Measurements from ENCODE around the gene KCP.
"Not testable (repeated sequence)": the region's sequence is repeated elsewhere in the genome, so short reads cannot be mapped to it uniquely, and the experiment has no call there.

Gene KCP

DNA sequence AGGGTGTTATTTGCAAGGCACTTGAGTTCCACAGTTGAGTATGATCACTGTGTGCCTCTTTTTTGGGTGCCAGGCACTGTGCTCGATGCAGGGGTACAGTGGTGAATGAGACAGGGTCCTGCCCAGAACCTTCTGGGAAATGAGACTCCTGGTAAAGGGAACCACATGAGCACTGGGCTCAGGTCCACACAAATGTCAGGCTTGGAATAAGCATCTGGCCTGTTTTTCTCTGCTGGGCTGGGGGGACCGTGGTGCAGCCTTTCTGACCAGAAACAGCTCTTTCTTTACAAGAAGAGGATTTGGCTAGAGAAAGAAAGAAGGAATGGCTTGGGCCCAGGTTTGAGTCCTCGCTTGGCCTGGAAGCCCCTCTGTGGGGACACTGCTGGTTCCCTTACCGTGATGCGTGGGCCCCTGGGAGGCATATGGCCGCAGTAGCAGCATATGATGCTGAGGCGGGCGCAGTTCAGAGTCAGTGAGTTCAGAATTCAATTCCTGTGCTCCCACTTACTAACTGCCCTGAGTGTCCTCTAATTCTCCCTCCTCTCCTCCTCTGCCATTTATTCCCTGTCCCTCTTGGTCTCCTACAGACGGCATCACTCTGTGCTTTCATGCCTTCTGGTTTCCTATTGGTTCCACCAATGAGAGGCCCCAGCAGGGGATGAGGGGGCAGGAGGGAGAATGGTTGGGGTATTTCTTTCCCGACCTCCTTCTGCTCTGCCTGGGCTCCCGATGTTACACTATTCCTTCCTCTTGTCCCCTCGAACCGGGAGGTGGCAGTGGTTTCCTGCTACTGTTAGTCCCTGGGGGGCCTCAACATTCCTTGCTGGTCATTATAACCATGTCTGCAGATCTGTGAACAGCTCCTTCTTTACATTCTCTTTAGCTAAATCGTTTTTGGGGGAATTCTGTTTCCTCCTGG, 9.6 kb upstream of the KCP start:
- no peak for DNase-seq

DNA sequence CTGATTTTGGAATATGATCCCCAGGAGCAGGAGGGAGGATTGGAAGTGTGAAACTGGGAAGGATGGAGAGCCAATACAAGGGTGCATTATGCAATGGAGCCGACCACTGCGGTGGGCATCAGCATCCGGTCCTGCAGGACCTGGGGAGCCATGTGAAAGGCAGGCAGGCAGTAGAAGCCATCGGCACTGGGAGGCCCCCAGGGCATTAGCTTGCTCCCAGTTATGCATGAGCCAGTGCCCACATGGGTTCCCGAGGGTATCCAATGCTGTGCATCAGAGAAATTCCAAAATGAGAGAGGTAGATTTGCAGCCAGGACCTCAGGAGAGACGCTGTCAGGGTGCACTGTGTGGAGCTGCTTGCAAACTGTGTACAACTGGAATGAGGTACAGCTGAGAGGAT, 8.7 kb upstream of the KCP start:
- DNase-seq, result no peak

DNA sequence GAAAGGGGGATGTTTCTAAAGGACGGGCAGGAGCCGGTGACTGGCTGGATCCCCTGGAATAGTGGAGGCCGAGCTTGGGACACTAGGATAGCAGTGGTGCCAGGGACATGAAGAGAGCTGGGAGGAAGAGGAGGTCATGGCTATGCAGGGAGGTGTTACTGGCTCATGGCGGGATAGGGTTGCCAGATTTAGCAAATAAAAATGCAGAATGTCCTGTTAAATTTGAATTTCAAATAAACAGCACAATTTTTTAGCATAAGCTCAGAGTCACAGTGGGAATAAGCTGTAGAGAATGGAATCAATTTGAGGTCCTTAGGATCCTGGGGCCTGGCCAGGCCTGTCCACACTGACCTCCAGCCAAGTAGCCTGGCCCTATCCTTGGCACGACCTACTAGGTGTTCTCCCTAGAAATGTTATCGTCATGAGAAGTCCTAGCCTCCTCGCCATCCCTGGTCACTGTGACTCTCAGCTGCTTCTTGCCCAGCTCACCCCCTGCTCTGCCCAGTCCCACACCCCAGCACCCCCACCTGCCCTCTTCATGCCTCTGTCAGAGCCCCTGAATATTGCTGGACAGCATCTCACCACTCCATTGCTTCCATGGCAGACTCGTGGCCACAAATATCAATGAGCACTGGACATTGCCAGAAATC, 7.6 kb upstream of the KCP start:
- DNase-seq, result no peak

DNA sequence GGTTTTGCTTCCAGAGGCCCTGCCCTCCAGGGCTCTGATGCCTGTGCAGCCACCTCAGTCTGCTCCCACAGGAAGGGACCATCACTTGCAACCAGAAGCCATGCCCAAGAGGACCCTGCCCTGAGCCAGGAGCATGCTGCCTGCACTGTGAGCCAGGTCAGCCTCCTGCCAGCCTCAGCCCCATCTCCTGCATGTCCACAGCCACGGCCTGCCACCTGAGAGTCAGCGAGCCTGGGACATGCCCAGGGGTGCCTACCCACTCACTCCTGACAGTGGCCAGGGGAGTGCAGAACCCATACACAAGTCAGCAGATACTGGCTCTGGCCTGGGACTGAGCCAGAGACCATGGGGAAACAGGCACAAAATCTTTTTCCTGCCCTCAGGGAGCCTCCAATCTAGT, 6.6 kb upstream of the KCP start:
- DNase-seq, result no peak

DNA sequence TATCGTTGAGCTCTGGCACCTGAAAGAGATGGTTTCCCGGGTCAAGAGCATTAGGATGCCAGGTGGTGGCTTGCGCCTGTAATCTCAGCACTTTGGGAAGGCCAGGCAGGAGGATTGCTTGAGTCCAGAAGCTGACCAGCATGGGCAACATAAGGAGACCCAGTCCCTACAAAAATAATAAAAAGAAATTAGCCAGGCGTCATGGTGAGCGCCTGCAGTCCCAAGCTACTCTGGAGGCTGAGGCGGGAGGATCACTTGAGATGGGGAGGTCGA, 6.1 kb upstream of the KCP start:
- DNase-seq, result no peak

DNA sequence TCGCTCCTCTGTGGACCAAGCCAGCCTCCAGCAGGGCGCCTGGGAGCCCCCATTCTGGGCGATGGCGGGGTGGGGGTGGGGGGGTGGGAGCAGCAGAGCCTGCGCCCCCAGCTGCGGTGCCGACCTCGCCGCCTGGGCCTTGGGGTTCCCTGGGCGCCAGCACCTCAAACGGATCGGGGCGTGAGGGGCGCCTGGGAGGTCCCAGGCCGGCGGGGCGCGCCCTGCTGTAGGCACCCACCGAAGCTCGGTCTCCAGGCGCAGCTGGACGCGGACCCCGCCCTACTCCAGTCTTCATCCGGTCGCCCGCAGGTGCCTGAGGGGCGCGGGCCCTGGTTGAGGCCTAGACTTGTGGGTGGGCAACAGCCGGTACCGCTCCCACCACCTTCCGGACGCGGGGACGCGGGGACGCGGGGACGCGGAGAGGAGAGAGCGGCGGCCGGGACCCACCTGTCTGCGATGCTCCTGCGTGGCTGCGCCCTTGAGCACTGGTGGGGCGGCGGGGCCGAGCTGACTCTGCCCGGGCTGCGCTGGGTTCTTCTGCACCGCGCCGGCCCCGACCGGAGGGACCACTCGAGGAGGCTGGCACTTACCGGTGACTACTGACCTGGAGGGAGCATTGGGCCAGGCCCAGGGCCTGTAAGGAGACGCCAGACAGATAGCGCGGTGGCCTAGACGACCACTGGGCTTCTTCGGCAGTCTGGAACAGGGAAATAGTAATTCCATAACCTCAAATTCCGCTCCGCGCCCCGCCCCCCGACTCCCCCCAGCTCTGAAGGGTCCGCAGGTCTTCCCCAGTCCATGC, 5.5 kb upstream of the KCP start:
- DNase-seq, result no peak

DNA sequence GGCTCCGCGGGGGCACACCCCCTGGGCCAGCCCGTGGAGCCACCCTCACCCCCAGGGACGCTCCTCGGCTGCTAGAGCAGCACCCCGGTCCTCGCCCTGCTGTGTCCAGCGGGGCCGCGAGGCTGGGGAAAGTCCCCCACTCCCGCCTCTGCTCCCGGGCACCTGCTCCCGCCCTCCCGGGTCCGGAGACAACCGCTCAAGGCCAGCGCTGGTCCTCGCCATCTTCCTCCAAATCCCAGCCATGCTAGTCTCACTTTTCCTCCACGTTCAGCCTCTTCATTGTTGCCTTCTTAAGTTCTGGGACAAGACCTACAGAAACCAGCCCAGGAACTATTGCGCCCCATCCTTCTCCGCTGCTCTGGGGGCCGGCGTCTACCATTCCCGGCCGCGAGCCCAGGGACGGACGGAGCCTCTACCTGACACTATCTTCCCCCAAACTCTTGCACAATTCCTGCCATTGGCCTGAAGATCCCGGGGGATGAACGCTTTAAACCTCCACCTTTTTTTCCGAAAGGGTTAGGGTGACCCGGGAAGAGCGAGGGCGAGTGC, 4.8 kb upstream of the KCP start:
- DNase-seq, result no peak

DNA sequence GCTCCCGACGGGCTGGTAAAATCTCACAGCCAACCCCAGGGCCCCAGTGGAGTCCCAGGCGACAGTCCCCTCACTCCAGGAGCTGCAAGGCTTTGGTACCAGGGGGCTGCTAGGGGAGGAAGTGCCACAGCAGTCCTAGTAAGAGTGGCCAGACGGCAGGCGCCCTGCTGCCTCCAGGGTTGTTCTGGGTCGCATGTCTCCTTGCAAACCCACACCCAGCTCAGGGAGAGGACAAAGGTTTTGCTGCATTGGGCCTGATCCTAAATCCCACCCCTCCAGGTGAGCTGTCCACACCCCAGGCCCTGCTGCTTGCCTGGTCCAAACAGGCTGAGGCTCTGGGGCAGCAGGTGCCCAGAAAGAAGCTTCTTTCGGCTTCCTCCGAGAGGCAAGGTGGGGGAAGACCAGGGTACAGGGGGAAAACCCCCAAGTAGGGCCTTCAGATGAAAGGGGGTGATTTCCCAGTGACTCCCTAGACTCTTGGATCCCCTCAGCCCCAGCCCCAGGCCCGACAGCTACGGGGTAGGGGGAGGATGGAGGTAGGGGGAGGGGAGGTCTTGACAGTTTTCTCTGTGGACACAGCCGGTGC, 4.2 kb upstream of the KCP start:
- no peak for DNase-seq

DNA sequence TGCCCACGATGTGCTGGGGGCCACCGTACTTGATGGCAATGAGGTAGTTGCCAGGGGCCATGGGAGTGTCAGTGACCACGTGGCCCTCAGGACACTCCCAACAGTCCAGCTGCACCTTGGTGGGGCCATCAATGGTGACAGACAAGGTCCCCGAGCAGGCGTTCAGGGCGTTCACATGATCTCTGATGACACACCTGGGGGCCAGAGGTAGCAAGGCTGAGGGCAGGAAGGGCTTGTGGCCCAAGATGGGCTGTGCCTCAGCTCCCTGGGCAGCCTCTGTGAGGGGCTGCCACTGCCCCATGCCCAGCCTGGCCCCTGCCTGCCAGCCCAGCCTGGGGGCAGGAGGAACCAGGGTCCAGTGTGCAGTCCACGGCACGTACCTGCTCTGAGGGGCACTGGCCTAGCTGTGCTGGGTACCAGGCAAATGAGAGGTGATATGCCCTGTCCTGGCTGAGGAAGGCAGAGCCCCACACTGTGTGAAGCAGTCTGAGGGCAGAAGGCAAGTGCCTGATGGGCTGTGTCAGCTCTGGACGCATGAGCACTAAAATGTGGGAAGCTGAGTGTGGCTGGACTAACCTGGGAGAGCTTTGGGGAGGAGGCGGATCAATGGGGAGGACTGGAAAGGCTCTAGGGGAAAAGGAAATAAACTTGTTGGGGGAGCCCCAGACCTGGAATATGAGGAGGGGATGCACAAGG, 3.5 kb upstream of the KCP start:
- no peak for DNase-seq

DNA sequence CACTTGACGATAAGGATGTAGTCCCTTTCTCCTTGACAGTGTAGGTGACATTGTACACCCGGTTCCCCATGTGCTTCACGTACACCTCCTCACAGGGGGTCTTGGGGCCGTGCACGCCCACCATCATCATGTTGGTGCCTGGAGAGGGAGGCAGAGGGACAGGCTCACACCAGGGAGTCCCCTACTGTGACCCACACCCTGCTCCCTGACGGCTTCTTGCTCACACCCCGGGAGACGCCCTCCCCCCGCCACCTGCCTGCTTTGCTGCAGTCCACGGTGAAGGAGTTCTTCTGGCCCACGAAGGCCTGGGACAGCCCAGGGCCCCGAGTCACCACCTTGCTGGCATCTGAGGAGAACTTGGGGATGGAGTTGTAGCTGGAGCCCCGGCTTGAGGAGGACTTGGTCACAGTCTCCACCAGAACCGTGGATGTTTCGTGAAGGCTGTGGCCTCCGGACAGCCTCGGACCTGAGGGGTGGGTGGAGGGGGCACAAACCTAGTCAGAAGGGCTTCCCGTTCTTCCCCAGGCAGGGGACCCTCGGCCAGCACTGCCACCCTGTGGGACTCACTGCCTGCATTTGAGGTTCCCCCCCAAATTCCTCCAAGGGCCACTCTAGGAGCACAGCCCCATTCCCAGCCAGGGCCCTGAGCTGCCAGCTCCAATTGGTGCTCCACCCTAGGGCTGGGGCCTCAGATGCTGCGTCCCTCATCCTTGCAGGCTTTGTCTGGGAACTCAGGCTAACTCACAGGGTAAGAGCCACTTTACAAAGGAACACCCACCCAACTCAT, 2.4 kb upstream of the KCP start:
- DNase-seq, result not testable (repeated sequence)

DNA sequence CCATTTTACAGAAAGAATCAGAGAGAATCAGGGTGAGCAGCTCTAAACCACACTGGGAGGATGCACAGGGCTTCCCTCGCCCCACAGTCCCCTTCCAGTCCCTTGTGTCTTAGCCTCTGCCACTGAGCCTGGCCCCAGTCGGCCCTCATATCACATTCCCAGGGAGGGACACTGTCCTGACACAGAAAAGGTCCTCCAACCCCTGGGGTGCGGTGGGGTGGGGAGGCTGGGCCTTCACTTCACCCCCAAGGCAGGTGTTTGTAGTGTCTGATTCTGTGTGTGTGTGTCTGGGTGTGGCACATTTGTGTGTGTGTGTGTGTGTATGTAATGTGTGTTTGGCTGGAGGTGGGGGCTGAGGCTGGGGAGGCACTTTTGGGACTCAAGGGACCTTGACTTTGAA, 1.8 kb upstream of the KCP start:
- DNase-seq, result no peak

DNA sequence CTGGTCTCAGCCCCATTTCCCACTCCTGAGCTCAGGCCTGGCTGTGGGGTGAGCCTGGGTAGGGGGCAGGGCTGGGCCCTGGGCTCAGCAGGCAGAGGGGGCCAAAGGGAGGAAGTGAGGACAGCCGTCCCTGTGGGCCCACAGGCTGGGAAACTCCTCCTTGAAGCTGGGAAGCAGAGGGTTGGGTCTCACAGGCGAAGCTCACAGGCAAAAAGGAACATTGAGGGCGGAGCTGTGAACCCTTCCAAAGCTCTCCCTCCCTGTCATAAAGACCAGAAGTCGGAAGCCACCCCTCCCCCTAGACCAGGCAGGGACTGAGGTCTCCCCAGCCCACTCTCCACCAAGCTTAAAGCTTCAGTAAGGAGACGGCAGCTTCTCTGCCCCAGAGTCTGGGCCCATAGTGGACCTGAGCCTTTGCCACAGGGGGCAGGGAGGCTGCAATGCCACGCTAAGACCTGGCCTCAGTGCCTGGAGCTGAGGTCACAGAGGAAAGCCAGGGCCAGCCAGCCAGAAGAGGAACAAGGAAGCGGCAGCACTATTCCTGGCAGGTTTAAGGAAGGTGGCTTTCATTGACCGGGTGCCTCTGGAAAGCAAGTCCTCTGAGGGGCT, 1.0 kb upstream of the KCP start:
- no peak for DNase-seq

DNA sequence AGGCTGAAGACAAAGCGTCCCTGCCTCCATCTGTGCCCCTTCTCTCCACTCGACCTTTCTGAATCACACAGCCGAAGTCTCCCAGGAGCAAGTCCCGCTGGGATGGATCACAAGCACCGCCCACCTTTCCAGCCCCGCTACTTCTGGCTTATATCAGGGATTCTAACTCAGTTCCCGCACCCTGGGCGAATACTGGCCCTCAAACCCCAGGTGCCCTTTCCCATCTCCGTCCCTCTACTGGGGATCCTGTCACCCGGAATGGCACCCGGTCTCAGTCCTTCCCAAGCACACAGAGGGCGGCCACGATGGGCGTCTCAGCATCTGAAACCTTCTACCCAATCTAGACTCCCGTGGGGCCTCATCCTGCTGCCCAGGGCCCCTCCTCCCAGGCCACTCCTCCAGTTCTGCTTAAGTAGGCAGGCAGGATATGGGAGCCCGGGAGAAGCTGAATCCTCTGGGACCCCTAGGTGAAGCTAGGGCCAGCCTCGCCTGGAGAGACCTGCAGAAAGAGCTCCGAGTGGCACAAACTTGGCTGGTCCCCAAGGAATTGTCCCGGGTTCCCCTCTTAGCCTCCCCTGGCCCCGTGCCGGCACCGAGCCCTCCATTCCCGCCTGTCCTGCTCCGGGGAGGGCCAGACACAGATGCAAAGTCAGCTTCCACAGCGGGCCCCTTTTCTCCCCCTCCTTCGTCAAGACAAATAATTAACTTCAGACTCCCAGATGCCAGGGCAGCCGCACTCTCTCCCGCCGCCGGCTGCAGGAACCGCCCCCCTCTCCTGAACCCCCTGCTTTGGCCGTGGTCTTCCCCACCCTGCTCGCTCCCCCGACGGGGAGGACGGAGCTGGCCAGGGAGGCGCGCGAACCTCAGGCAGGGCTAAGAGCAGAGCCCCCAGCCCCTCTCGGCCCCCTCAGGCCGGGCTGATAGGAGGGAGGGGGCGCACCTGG, 612 bp downstream of the KCP start:
- DNase-seq, result no peak

DNA sequence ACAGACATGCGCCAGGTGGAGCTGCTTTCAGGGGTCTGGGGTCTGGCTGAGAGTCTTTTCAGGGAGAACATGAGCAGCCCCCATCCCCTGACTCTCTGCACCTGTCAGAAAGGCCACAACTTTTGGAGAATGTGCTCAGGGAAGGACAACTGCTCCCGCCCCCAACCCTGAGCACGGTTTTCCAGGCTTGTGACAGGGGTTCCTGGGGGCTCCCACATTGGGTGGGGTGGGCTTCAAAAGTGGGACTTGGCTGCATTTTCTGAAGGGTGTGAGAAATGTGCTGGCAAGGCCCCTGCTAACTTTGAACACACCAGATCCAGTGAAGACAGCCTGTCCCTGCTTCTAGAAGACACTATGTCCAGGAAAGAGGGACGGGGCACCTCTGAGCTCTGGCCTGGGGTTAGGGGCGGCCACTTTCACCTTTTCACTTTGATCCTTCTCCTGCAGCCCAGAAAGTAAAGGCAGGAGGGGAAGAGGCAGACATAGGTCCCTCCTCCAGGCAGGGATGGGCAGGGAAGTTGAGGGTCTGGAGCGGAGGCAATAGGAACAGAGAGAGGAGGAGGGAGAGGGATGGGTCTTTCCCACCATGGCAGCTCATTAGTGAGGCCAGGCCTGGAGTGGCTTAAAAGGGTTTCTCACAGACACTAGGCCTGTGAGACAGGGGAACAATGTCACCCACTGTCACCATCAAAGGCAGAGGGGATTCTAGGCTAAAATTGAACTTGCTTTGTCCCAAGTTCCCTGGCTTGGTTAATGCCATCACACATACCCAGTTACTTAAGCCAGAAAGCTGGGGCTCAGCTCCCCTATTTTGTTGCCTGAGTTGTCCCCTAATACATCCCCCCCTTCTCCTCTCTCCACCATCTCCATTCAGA, 1.5 kb downstream of the KCP start:
- DNase-seq, result no peak

DNA sequence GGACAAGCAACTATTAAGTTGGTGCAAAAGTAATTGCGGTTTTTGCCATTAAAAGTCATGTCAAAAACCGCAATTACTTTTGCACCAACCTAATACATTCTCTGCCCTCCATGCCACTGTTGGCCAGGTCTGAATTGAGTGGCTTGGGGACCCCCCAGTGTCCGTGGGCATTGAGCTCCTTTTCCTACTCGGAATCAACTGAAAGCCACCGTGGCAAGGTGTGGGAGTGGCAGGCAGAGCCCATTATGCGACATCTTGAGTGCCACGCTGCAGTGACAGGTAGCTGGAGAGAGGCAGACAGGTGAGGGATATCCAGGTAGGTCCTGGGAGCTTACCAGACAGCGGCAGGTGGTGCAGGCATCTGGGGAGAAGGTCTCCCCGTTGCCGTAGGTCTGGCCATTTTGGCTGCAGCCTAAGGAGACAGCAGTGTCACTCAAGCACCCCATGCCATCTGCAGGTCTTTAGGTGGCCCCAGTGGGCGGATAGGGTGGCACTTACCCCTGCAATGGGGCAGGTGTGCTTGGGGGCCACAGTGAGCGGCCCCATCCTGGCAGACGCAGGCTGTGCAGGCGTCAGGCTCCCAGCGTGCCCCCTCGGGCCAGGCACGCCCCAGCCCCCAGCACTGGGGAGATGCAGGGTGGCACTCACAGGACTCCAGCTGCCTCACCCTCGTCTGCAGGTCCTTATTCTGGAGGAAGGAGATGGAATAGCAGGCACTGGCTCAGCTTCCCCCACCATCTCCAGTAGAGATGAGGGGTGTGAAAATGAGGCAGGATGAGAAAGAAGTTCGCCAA, 3.5 kb downstream of the KCP start:
- no peak for DNase-seq

DNA sequence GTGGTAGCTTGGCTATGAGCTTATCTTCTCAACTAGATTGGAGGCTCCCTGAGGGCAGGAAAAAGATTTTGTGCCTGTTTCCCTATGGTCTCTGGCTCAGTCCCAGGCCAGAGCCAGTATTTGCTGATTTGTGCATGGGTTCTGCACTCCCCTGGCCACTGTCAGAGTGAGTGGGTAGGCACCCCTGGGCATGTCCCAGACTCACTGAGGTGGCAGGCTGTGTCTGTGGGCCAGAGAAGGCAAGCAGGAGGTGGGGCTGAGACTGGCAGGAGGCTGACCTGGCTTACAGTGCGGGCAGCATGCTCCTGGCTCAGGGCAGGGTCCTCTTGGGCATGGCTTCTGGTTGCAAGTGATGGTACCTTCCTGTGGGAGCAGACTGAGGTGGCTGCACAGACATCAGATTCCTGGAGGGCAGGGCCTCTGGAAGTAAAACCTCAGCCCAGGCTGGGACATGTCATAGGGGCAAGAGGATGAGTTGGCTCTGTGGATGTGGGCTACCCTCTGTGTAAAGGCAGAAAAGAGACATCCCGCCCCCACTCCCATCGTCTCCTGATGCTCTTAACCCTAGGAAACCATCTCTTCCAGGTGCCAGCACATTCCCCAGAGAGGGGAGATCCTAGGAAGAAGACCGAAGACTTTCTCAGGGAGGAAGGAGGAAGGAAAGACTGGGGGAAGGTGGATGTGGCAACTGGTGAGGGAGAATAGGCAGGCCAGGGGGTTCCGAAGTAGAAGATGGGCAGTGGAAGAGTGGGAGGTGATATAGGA, 4.3 kb downstream of the KCP start:
- no peak for DNase-seq
